ENCODE results near the gene SPSB4. TPM values are rescaled to one million over a fixed set of nuclear protein-coding genes. Genes with fewer than 3 reads are reported as not detected.

Gene SPSB4
- total and polyA plus RNA-seq, 4 donors = 0.19 to 1.9 (median 0.87) TPM

GRCh38 chr3:141148169-141148568 lies 97.0 kb downstream of the SPSB4 start:
- WGBS = 88% methylated on average over 6 of the region's 6 CpGs
- no peak for TF ChIP-seq SP1 (IDR thresholded peaks at IDR 0.05)
- TF ChIP-seq RXRA (IDR thresholded peaks at IDR 0.05) = no peak
- no peak for TF ChIP-seq ATF3 (IDR thresholded peaks at IDR 0.05)
- no peak for TF ChIP-seq MAX (IDR thresholded peaks at IDR 0.05)
- no peak for TF ChIP-seq RAD21 (IDR thresholded peaks at IDR 0.05)
- no peak for TF ChIP-seq HNF4G (IDR thresholded peaks at IDR 0.05)
- no peak for TF ChIP-seq FOXA1 (IDR thresholded peaks at IDR 0.05)
- TF ChIP-seq FOXA2 (IDR thresholded peaks at IDR 0.05) = no peak
- no peak for TF ChIP-seq HNF4A (conservative IDR thresholded peaks at IDR 0.05)
- no peak for TF ChIP-seq TAF1 (conservative IDR thresholded peaks at IDR 0.05)
- TF ChIP-seq YY1 (IDR thresholded peaks at IDR 0.05) = no peak
- no peak for TF ChIP-seq GABPA (IDR thresholded peaks at IDR 0.05 in 1 of 2, conservative IDR thresholded peaks at IDR 0.05 in 1 of 2)

GRCh38 chr3:141148770-141149169 lies 97.6 kb downstream of the SPSB4 start:
- no peak overlapping the region for H3K9ac ChIP-seq (ENCODE audit: low read depth in 1 of 2, low read length in 2 of 2)
- WGBS = 89% methylated on average over 2 of the region's 2 CpGs
- H3K27me3 ChIP-seq (ENCODE audit: control insufficient read depth in 4 of 4, insufficient read depth in 4 of 4, low read length in 3 of 4) = no peaks in the 10 kb centered on the region
- TF ChIP-seq FOXA2 (IDR thresholded peaks at IDR 0.05) = no peak
- no peak for TF ChIP-seq MAX (IDR thresholded peaks at IDR 0.05)
- no peak for TF ChIP-seq HNF4G (IDR thresholded peaks at IDR 0.05)
- TF ChIP-seq EGR1 (IDR thresholded peaks at IDR 0.05; ENCODE audit: low read depth in 2 of 2) = no peak
- TF ChIP-seq GABPA (IDR thresholded peaks at IDR 0.05 in 1 of 2, conservative IDR thresholded peaks at IDR 0.05 in 1 of 2) = no peak
- TF ChIP-seq JUND (IDR thresholded peaks at IDR 0.05) = no peak
- no peak for TF ChIP-seq FOXA1 (IDR thresholded peaks at IDR 0.05)
- no peak for TF ChIP-seq ZBTB33 (IDR thresholded peaks at IDR 0.05)
- TF ChIP-seq TAF1 (conservative IDR thresholded peaks at IDR 0.05) = no peak
- TF ChIP-seq SP1 (IDR thresholded peaks at IDR 0.05) = no peak
- TF ChIP-seq CTCF (IDR thresholded peaks at IDR 0.05; ENCODE audit: low read depth, low read length, missing input control) = no peak
- TF ChIP-seq RXRA (IDR thresholded peaks at IDR 0.05) = no peak
- TF ChIP-seq YY1 (IDR thresholded peaks at IDR 0.05) = no peak
- no peak for TF ChIP-seq NR2F2 (IDR thresholded peaks at IDR 0.05)
- no peak for TF ChIP-seq ATF3 (IDR thresholded peaks at IDR 0.05)
- no peaks in the 10 kb centered on the region for H3K4me1 ChIP-seq (ENCODE audit: control insufficient read depth in 4 of 4, insufficient read depth in 4 of 4, low read length in 3 of 4)
- DNase-seq (ENCODE audit: low spot score) = no peak
- H3K27ac ChIP-seq (ENCODE audit: low read depth in 1 of 2, low read length in 2 of 2) = no peak overlapping the region
- H3K36me3 ChIP-seq (ENCODE audit: control insufficient read depth in 4 of 4, insufficient read depth in 3 of 4, low read depth in 1 of 4, low read length in 3 of 4) = no peaks in the 10 kb centered on the region
- no peak overlapping the region for H3K4me3 ChIP-seq (ENCODE audit: low read depth in 1 of 3, low read length in 3 of 3)
- peaks cover 0 to 4% (median under 1%) of the 10 kb centered on the region in 4 donors for H3K9me3 ChIP-seq (ENCODE audit: control insufficient read depth in 4 of 4, low read length in 3 of 4)

More at GRCh38 chr3:141148169-141148568, 97.0 kb downstream of the SPSB4 start:
- Histone ChIP-seq H3K4me1 (ENCODE audit: control insufficient read depth in 4 of 4, insufficient read depth in 4 of 4, low read length in 3 of 4) (no peaks in the 10 kb centered on the region), H3K27me3 (ENCODE audit: control insufficient read depth in 4 of 4, insufficient read depth in 4 of 4, low read length in 3 of 4) (no peaks in the 10 kb centered on the region), H3K9me3 (ENCODE audit: control insufficient read depth in 4 of 4, low read length in 3 of 4) (peaks cover 0 to 4% (median under 1%) of the 10 kb centered on the region in 4 donors), H3K9ac (ENCODE audit: low read depth in 1 of 2, low read length in 2 of 2) (no peak overlapping the region), H3K27ac (ENCODE audit: low read depth in 1 of 2, low read length in 2 of 2) (no peak overlapping the region), H3K4me3 (ENCODE audit: low read depth in 1 of 3, low read length in 3 of 3) (no peak overlapping the region), H3K36me3 (ENCODE audit: control insufficient read depth in 4 of 4, insufficient read depth in 3 of 4, low read depth in 1 of 4, low read length in 3 of 4) (no peaks in the 10 kb centered on the region)
- DNase-seq (ENCODE audit: low spot score) = no peak

All from liver (tissue), 9 donors.